ENCODE measurements around the gene NDUFB3. TPM values are rescaled to one million over a fixed set of nuclear protein-coding genes. Genes with fewer than 3 reads are reported as not detected.

NDUFB3 gene
- total and polyA plus RNA-seq, 2 donors (not counting 3 experiments of a cell fraction or from before 2014, with no cell fraction given) = 65.6 to 96.7 TPM

GRCh38 chr2:201038855-201039254, 32.9 kb upstream of the NDUFB3 start:
- DNase-seq (ENCODE audit: low read depth, low spot score) = no peak
- no peak overlapping the region for H3K9ac ChIP-seq (replicated peaks; ENCODE audit: extremely low read depth, insufficient read depth, low read length)
- ChIA-PET POLR2A (interaction anchor here (0.6 kb wide), 1 partner anchor 82 kb away, joined by 4 read pairs; no protein-coding TSS in a partner anchor), CTCF (no interaction called here)
- H3K27me3 ChIP-seq (ENCODE audit: control insufficient read depth in 2 of 2, insufficient read depth in 2 of 2, low read length in 2 of 2) = no peaks in the 10 kb centered on the region
- H4K20me1 ChIP-seq (replicated peaks; ENCODE audit: control insufficient read depth, extremely low read depth, insufficient read depth, low read length) = no peaks in the 10 kb centered on the region
- H3K79me2 ChIP-seq (ENCODE audit: control insufficient read depth, insufficient read depth, low read length) = peaks cover 6% of the 10 kb centered on the region
- no peaks in the 10 kb centered on the region for H3K36me3 ChIP-seq (ENCODE audit: control insufficient read depth in 2 of 2, extremely low read depth in 1 of 2, insufficient read depth in 2 of 2, low read length in 2 of 2)
- no peak overlapping the region for H2AFZ ChIP-seq (ENCODE audit: low read depth, low read length)
- intact Hi-C loops (cut with micrococcal nuclease) (no loop called here), dilution Hi-C loops (cut with MboI; ENCODE audit: extremely low pct_ligation_motif_present, low sequenced_read_pairs) (no loop called here)
- FAIRE-seq = no peak
- no peak for TF ChIP-seq POLR2AphosphoS5 (IDR thresholded peaks at IDR 0.05; ENCODE audit: insufficient read depth, low read depth, low read length)
- TF ChIP-seq POLR2A (IDR thresholded peaks at IDR 0.05; ENCODE audit: low read depth, low read length) = no peak
- no peak for TF ChIP-seq FOS (IDR thresholded peaks at IDR 0.05; ENCODE audit: borderline replicate concordance, insufficient read depth, low read length)
- no peak for TF ChIP-seq GATA2 (IDR thresholded peaks at IDR 0.05; ENCODE audit: insufficient read depth, insufficient read length, low read depth, low read length)
- TF ChIP-seq MYC (IDR thresholded peaks at IDR 0.05; ENCODE audit: low read depth, low read length) = no peak
- TF ChIP-seq EZH2 (IDR thresholded peaks at IDR 0.05; ENCODE audit: borderline replicate concordance, low read depth, low read length, severe bottlenecking) = no peak
- TF ChIP-seq JUN (IDR thresholded peaks at IDR 0.05; ENCODE audit: borderline replicate concordance, insufficient read depth, insufficient read length, low read depth) = no peak
- TF ChIP-seq CTCF (IDR thresholded peaks at IDR 0.05; ENCODE audit: extremely low read depth in 1 of 2, insufficient read depth in 1 of 2, low read depth in 1 of 2, low read length in 2 of 2) = no peak
- no peak for TF ChIP-seq MAX (IDR thresholded peaks at IDR 0.05; ENCODE audit: insufficient read depth, insufficient read length)
- H3K27ac ChIP-seq (ENCODE audit: insufficient read depth, low read depth, low read length) = no peak overlapping the region
- no TSS peak for BruUV-seq (replicated peaks)
- H3K4me3 ChIP-seq (replicated peaks in 1 of 3; ENCODE audit: insufficient read depth in 1 of 3, low read depth in 1 of 3, low read length in 3 of 3) = no peak overlapping the region
- no peaks in the 10 kb centered on the region for H3K9me3 ChIP-seq (replicated peaks; ENCODE audit: control insufficient read depth, insufficient read depth, low read length)
- no peak overlapping the region for H3K4me2 ChIP-seq (ENCODE audit: insufficient read depth, low read length)
- no peaks in the 10 kb centered on the region for H3K9me1 ChIP-seq (replicated peaks; ENCODE audit: control insufficient read depth, extremely low read depth, insufficient read depth, low read length)
- H3K4me1 ChIP-seq (ENCODE audit: control insufficient read depth, extremely low read depth, insufficient read depth, low read length) = no peaks in the 10 kb centered on the region
